GM23248 (cell line): ENCODE measurements around the gene RAB8B.

Experiments used
- EZH2 ChIP-seq: fragments of 200-600 bp; sonication (generic); IDR thresholded peaks from 2 replicates; pipeline ENCODE4 v1.6.1; 2018; ENCODE audit warnings: antibody characterized with exemption, mild to moderate bottlenecking; ENCODE audit not compliant: insufficient read depth, poor library complexity, severe bottlenecking
- EZH2phosphoT487 ChIP-seq: fragments of 200-600 bp; sonication (generic); IDR thresholded peaks from 2 replicates; pipeline ENCODE4 v1.6.1; 2018; ENCODE audit warnings: antibody characterized with exemption, moderate library complexity, mild to moderate bottlenecking, low read depth; ENCODE audit not compliant: insufficient read depth

DNA sequence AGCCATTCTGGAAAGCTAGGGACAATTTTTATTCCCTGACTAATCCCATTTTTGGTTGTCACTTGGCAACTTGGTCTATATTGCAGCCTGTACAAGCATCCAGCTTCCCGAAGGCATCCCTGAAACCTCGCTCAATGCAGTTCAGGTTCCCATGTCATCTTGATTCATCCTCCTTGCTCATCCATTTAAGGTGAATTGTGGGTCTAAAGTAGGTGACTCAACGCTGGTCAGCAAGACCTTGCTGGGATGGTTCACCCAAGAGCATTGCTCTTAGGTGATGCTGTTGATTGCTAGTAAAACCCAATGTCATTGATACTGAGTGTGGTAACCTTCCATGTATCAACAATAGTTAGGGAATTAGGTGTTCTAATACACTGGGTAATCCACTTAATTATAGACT lies 13.1 kb upstream of the RAB8B start:
- no peak for TF ChIP-seq EZH2
- no peak for TF ChIP-seq EZH2phosphoT487
